Measurements from ENCODE around the gene CCNI.

CCNI gene

DNA sequence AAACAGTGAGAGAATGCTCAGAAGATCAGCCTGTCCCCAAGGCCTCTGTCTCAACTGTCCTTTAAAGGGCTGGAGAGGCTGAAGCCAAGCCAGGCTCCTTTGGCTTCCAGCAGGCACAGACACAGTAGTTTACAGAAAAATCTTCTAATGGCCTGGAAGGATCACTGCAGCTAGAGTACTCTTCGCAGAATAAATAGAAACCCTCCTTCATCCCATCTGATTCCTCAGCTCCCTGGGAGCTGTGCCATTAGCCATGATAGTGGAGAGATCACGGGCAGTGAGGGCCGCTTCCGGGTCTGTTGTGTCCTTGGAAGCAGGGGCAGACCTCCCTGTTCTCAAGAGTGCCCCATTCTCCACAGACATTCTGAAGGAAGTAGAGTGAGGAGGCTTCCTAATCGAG lies 63.1 kb downstream of the CCNI start:
- intact Hi-C loops (cut with DNase I): no loop called here
- no peak for DNase-seq

DNA sequence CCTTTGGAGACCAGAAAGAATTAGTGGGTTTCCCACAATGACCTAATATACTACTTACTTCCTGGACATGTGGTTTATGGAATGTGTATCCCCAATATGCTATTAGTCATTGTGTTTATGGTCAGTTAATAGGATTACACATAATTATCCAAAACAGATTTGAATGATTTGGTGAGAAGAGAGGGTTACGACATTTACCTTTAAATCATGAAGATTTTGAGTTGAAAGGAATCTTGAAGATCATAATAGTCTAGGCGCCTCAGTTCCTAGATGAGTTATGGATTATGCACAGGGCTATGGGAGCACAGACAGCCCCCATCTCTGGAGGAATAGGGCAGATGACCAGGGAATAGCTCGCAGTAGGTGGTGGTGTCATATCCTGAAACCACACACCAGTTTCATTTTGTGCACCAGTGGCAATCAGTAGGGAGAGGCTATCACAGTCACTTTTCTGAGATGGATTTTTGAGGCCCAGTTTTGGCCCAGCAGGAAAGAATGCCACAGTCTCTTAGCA lies 64.9 kb downstream of the CCNI start:
- DNase-seq: no peak
- intact Hi-C loops (cut with DNase I): no loop called here

DNA sequence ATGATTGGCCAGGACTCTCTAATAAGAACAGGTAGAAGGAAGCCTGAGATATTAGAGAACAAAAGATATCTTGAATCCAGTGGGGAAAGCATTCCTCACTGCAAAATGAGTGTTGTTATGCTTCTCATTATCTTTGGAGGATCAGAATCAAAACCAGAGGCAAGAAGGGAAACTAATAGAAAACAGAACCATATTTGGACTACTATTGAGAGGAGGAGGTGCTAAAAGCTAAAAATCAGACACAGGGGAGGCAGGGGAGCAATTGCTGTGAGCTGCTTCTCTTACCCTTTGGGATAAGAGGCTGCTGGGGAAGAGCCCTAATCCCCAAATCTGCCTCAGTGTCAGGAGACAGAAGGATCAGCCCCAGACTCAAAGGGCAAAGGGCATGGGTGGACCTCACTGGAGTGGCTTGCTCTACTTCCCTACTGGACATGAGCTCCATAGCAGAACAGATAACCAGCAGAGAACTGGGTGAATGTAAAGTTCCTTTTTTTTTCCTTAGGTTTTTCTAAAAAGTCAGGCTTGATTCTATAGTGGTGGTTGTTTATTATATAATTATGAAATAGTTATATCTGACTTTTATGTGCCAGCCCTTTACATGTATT lies 66.2 kb downstream of the CCNI start:
- DNase-seq: no peak
- intact Hi-C loops (cut with DNase I): no loop called here

DNA sequence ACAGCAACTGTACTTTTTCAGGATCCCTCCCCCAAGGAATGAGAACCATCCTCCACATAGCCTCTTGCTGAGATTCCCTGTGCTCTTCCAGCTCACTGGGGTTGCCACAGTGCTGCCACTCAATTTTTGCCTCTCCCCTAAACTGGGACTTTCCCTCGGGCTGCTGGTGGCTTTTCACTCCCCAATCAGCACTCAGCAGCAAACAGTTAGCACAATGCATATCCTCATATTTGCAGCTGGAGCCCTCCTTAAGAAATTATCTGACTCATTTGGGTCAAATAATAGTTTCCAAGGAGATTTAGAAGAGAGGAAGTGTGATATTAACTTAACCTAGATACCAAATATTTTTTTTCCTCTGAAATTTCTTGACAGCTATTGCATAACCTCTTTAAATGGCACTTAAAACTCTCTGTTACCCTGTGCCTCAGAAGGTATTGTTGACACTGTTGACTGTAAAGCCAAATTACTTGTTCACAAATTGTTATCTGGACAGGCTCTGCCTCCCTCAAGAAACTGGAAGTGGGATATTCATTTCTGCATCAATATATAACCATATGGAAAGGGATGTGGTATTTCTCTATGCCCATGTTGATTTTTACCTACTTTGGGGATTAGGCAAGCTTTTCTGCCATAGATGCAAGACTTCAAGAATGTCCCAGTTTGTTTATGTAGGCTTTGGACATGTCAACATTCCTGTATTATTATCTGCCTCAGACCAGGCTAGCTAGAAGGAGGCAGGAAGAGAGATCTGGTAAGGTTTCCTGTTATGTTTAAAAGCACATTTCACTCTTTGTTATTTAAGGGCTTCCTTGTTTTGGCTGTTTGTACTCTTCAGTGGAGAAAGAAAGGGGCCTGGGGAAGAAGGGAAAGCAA lies 68.2 kb downstream of the CCNI start:
- no peak for DNase-seq
- intact Hi-C loops (cut with DNase I): no loop called here

DNA sequence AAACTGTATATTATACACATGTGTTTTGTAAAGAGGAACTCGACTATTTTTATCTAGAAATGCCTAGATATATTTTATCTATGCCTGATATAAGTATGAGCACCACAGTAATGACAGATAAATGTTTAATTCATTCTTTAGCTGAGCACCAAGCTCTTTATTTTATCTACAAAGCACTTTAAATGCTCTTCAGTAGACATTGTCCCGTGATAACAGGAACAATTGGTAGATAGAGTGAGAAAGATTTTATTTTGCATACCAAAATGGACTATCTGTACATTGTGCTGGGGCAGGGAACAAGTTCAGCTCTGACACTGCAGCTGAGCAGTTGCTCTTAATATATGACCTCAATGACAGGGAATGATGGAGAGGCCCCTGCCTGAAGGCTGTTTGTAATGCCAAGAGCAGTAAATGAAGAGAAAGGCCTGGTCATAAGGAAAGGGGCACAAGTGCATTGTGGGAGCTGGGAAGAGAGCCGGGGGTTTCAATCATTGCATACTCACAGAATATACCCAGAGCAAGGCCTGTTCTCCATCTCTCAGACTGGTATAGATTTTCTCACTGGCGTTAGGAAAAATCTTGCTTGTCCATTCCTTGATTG lies 68.9 kb downstream of the CCNI start:
- no peak for DNase-seq
- intact Hi-C loops (cut with DNase I): no loop called here

DNA sequence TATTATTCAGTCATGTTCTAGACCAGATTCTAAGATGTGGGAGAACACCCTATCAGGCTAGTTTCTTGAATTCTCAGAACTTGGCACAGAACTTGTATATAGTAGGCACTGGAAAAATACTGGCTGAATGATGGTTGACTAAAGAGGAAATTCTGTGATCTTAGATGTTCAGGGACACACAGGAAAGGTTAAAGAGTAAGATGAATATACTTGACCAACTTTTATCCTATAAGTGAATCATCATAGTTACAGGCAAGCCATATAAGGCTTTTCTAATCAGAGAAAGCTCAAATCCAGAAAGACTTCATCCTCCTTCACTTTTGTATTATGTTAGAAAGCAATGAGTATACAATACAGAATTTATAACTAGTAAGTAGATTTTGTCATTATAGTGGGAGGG lies 72.4 kb downstream of the CCNI start:
- intact Hi-C loops (cut with DNase I): no loop called here
- no peak for DNase-seq

DNA sequence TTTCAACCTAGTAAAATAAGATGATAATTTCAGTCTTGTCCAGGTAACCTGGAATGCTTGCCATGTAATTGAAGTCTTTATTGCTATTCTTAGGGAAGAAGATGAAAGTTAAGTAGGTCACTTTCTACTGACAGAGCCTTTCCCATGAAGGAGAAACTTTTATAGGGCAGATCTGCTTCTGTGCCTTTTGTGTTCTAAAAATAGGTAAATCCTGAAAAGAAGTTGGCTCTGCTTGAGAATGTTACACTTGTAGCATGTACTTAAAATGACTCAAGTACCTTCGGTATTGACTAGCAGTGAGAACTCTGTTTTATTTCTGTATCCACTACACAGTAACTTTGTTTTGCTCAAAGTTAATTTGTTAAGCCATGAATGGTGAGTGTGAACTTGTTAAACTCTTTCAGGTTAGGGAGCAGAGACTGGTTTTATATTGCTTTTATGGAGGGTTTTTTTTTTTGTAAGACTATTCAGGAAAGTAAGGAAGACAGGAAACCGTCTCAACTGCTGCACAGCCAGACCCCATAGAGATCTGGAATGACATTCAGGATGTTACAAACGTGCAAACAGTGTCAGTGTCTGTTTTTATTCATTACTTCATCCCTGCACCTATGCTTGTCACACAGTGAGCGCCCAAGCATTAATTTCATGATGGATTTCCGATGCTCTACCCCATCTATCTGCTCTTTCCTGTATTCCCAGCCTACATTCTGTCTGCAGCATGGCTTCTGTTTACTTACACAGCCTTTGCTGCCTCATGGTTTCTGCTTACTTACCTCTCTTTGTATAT lies 73.3 kb downstream of the CCNI start:
- DNase-seq: no peak
- intact Hi-C loops (cut with DNase I): no loop called here

DNA sequence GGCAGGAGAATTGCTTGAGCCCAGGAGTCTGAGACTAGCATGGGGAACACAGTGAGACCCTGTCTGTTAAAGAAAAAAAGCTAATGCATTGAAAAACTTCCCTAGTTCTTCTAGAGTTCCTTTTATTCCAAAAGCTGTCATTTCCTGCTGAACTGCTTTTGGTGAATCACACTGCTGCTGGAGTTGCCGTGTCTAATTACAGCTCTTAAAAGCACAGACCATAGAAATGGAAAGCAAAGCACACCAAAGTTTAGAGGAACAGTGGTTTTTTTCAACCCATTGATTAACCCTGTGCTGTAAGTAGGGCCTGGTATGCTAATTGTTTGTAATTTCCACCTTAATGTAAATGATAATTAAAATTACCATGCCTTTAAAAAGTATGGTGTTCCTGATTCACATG lies 73.9 kb downstream of the CCNI start:
- intact Hi-C loops (cut with DNase I): no loop called here
- DNase-seq: no peak

DNA sequence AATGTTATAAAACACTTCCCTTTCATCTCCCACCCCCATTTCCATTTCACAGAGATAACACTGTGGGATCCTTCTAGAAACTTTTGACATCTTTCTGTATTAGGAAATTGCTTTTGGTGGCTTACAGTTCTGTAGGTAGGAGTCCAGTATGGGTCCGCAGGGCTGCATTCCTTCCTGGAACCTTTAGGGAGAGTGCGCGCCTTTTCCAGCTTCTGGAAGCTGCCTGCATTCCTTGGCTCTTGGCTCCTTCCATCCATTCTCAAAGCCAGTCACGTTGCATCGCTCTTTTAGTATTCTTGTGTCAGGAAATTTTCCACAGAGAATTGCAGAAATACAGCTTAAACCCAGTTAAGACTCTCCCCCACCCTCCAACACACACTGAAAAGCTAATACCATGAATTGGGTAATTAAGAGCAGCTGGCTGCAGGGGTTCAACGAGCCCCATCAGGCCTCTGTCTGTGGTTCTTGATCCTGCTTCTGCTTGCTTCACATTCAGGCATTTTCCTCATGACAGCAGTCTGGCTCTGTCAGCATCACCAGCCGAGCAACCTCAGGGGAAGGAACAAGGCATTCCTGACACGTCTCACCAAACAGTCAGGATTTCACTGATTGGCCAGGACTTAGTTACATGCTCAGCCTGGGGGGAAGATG lies 77.4 kb downstream of the CCNI start:
- DNase-seq: peak in 4 of 10 donors; percentile 14 to 77 (median 46)
- intact Hi-C loops (cut with DNase I): no loop called here

DNA sequence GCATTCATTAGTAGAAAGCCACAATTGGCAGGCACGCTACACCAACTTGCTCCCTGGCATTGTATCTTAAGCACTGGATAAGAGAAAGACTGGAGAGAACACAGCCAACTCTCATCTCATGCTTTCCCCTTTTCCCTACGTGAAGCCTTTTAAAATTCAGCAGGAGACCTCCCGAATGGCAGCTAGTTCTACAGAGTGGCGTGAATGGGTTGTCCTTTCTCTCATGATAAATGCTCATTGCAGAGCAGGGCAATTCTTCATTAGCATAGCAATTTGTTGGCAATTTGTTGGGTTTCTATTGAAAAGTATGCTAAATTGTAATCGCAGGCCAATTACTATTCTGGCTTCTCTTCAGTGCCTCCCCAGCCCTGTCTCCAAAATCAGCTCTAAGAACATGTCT lies 78.3 kb downstream of the CCNI start:
- DNase-seq: peak in 2 of 10 donors; percentile 12 to 77
- intact Hi-C loops (cut with DNase I): no loop called here
